GM12891 (cell line): ENCODE data around the gene POLR1C.

Experiments
- POLR2A ChIP-seq: IDR thresholded peaks from 2 replicates; pipeline ENCODE4 v1.6.1; 2011; ENCODE audit warnings: low read depth, low read length, control low read depth
- POLR2AphosphoS5 ChIP-seq: IDR thresholded peaks from 2 replicates; pipeline ENCODE4 v1.6.1; 2011; ENCODE audit warnings: low read depth, low read length, control low read depth
- SPI1 ChIP-seq: IDR thresholded peaks from 2 replicates; pipeline ENCODE4 v1.6.1; 2011; ENCODE audit warnings: low read depth, low read length, control low read depth
- TAF1 ChIP-seq: IDR thresholded peaks from 2 replicates; pipeline ENCODE4 v1.6.1; 2011; ENCODE audit warnings: low read depth, low read length, control low read depth

GRCh38 chr6:43468240-43468639 is 48.6 kb upstream of the POLR1C start:
- TF ChIP-seq POLR2AphosphoS5 (no peak), POLR2A (no peak), TAF1 (no peak), SPI1 (no peak)
